Measurements from ENCODE around the gene TSACC. TPM values are rescaled to one million over a fixed set of nuclear protein-coding genes. Genes with fewer than 3 reads are reported as not detected.
"Not testable (repeated sequence)": the region's sequence is repeated elsewhere in the genome, so short reads cannot be mapped to it uniquely, and the experiment has no call there.

Gene TSACC
- total RNA-seq, 1 donor from 2014 or later: not detected

DNA sequence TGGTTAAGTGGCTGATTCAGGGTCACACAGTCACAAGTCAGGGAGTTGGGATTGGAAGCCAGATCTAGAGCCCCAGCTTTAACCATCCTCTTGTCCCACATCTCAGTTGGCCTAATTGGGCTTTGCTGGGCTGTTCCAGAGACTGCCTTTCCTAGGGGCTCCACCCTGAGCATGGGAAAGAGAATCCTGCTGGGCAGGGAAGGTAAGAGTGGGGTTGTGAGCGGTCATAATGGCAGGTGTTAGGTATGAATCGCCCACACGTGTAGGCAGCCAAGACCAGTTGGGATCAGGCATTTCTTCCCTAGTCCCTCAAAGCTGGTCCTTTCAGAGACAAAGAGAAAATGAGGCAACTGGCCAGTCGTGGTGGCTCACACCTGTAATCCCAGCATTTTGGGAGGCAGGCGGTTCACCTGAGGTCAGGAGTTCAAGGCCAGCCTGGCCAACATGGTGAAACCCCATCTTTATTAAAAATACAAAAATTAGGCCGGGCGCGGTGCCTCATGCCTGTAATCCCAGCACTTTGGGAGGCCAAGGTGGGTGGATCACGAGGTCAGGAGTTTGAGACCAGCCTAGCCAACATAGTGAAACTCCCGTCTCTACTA, 31.5 kb downstream of the TSACC start:
- intact Hi-C loops (cut with DNase I); DNase-seq (ENCODE audit: low spot score): not testable (repeated sequence)

- intact Hi-C loops (cut with DNase I): no loop called here
- no peak for DNase-seq (ENCODE audit: low spot score)
Observed at GRCh38 chr1:156371553-156372264, 33.4 kb downstream of the TSACC start.

DNA sequence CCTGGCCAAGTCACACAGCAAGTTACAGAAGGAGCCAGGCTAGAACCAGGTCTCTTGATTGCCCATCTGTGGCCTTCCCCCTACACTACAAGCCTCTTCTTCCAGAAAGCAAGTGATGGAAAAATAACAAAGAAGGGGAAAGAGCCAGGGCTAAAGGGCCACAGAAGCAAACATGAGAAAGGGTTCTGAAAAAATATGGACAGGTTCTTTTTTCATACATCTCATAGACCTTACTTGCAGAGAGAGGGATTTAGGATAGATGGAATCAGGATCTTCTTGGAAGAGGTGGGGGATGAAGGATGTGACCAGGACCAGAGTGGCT, 33.9 kb downstream of the TSACC start:
- intact Hi-C loops (cut with DNase I): no loop called here
- no peak for DNase-seq (ENCODE audit: low spot score)

DNA sequence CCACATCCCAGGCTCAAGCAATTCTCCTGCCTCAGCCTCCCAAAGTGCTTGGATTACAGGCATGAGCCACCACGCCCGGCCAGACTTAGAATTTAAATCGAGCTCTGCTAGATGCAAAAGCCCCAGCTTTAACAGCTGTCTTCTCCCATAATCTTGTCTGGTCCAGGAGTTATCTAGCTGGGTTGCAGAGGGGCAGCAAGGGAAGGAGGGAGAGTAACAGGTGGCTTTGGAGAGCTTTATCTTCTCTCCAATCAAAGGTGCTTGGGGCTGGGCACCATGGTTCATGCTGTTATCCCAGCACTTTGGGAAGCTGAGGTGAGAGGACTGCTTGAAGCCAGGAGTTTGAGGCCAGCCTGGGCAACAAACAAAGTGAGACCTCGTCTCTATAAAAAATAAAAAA, 34.5 kb downstream of the TSACC start:
- DNase-seq (ENCODE audit: low spot score): no peak
- intact Hi-C loops (cut with DNase I): no loop called here

DNA sequence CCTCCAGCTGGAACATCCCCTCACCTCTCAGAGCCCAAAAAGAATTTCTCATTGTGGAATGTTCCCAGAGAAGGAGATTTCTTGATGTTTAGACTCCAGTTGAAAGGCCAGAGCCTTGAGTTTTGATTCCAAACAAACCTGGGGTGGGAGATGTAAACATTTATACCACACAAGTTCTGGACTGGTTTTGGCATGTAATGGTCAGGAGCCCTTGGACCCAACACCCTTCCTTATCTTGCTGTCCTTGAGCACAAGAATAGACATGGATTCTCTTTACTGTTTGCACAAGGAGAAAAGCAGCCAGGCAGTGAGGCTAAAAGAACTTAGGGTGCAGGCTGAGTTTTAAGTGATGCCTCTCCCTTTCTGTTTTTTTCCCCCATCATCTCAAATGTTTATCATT, 35.2 kb downstream of the TSACC start:
- DNase-seq (ENCODE audit: low spot score): no peak
- intact Hi-C loops (cut with DNase I): no loop called here

DNA sequence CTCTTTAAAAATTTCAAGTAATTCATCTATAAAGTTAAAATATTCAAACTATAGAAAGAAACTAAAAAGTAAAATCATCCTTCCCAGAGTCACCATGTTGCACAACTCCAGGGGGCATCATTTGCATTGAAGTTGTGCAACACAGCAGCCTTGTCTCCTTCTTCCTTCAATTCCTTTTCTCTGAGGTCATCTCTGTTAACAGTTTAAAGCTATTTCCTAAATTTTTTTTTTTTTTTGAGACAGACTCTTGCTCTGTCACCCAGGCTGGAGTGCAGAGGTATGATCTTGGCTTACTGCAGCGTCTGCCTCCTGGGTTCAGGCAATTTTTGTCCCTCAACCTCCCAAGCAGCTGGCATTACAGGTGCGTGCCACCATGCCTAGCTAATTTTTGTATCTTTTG, 37.8 kb downstream of the TSACC start:
- intact Hi-C loops (cut with DNase I): no loop called here
- DNase-seq (ENCODE audit: low spot score): no peak

GRCh38 chr1:156376958-156377919, 38.9 kb downstream of the TSACC start:
- intact Hi-C loops (cut with DNase I): no loop called here
- no peak for DNase-seq (ENCODE audit: low spot score)

DNA sequence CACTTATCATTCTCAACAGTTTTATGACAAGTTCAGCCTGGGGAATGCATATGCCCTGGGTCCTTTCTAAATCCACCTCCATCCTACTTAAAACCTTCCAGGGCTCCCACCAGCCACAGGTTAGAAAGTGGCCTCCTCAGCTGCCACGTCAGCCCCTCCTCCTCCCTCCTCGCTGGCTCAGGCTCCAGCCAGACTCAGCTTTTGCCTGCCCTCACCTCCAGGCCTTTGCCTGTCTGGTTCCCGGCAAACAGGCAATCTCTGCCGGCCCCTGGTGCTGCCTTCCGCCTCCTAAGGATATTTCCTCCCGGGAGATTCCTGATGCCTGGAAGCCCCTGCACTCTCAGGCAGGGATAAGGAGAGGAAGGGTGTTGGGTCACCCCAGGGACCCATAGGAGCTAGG, 40.2 kb downstream of the TSACC start:
- intact Hi-C loops (cut with DNase I): no loop called here

DNA sequence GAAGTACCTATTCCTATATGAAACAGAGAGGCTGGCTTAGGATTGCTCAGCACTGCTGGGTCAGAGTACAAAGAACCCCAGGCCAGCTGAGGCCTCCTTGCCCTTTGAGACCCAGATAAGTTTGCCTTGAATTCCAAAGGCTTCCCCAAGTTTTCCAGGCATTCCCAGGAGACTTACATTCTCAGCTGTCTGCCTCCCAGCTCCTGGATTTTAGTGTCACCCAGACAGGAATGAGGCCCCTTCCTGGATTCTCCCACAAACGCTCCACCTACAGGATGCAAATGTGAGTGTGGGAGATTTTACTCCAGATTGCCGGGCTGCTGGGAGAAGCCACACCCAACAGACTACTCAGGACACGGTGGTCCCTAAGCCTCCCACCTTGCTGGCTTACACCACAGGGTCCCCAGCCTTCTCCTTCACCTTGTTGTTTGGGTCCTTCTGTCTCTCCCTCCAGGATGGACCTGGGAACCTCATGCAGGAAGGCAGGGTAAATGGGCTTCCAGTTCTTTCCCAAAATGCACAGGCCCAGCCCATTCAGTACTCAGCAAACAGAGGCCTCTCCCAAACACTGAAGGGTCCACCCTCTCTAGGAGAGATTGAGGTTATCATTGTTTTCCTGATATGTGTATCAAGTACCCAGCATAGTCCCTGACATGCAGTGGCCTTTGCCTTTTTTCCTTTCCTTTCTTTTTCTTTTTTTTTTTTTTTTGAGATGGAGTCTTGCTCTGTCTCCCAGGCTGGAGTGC, 41.3 kb downstream of the TSACC start:
- intact Hi-C loops (cut with DNase I): no loop called here

More for the DNA sequence above, 40.2 kb downstream of the TSACC start:
- no peak for DNase-seq (ENCODE audit: low spot score)

GRCh38 chr1:156382561-156382960, 44.2 kb downstream of the TSACC start:
- intact Hi-C loops (cut with DNase I): no loop called here
- no peak for DNase-seq (ENCODE audit: low spot score)

More for the DNA sequence above, 41.3 kb downstream of the TSACC start:
- DNase-seq (ENCODE audit: low spot score): no peak

- intact Hi-C loops (cut with DNase I): no loop called here
- no peak for DNase-seq (ENCODE audit: low spot score)
Observed at GRCh38 chr1:156383023-156383422, 44.7 kb downstream of the TSACC start.

DNA sequence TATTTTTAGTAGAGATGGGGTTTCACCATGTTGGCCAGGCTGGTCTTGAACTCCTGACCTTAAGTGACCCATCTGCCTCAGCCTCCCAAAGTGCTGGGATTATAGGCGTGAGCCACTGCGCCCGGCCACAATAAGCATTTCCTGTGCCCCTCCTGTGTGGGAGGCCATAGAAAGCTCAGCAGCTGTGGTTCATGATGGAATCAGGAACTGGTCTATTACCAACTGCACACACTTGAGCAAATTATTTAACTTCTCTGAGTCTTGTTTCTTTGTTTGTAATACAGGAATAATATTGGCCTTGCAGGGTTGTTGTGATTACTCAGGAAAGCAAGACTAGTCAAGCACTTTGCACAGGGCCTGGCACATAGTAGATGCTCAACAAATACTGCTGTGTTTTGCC, 45.7 kb downstream of the TSACC start:
- no peak for DNase-seq (ENCODE audit: low spot score)

DNA sequence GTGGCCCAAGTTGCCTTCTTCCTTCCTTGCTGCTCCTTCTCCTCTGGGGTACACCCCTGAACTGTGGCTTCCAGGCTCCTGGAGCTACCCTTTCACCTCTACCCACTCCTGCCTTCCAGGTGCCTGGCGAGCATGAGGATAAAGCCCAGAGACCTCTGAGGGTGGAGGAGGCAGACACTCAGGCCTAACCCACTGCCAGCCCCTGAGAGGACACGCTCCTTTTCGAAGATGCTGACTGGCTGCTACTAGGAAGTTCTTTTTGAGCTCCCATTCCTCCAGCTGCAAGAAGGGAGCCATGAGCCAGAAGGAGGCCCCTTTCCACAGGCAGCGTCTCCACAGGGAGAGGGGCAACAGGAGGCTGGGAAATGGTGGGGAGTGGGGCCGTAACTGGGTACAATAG, 46.3 kb downstream of the TSACC start:
- intact Hi-C loops (cut with DNase I): loop anchor here (1.0 to 2.0 kb wide), 2 partner anchors 61 to 222 kb away; no protein-coding TSS in a partner anchor
- no peak for DNase-seq (ENCODE audit: low spot score)

More for the DNA sequence above, 45.7 kb downstream of the TSACC start:
- intact Hi-C loops (cut with DNase I): loop anchor here (2.0 kb wide), 1 partner anchor 223 kb away; no protein-coding TSS in a partner anchor

- DNase-seq (ENCODE audit: low spot score): no peak
- intact Hi-C loops (cut with DNase I): loop anchor here (1.0 to 2.0 kb wide), 2 partner anchors 60 to 221 kb away; no protein-coding TSS in a partner anchor
Observed at GRCh38 chr1:156385534-156386031, 47.3 kb downstream of the TSACC start.

GRCh38 chr1:156386134-156386901, 48.0 kb downstream of the TSACC start:
- intact Hi-C loops (cut with DNase I): no loop called here
- no peak for DNase-seq (ENCODE audit: low spot score)

DNA sequence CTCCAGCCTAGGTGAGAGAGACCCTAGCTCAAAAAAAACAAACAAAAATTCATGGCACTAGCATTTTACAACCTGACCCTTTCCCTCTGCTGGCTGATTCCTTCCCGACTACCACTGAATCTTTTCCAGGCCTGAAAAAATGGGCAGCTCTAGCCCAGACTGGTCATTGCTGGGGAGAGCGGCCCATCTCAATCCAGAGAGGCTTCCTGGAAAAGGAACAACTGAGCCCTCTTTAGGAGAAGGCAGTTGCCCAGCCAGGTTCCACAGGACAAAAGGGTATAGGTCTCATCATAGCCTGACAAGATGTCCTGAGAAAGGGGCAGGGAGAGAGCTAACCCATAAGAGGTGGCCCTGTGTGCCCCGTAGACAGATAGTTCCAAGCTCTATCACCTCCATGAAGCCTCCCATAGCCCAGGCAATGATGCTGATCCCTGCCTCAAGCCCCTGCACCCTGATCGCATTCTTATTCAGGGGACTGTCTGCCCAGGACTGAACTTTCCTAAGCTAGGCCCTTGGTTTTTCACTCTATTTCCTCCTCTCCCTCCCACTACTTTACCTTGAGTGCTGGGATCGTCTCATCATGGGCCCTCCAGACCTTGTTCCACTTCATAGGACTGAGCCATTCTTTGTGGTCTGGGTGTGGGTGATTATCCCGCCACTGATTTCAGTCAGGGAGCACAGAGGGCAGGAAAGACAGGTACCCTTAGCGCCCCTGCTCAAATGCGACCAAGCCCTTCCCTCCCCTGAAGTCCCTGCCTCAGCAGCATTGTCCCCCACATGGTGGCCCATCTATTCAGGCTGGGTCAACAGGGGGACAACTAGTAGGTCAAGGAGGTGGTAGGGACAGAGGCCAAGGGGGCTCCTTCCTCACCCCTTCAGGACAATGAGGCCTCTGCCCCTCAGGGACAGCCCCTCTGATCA, 48.9 kb downstream of the TSACC start:
- intact Hi-C loops (cut with DNase I): no loop called here

DNA sequence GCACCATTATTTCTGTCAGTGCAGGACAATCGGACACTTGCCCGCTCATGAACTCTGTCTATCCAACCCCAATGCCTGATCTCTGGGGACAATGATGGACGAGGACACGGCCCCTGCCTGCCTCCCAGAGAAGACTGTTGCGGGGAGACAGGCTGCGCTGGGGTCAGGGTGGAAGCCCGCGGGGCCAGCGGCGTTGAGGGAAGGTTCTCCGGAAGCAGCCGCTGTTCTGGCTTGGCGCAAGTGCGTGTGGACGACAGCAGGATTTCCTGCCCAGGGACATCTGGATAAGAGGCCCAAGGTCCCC, 49.5 kb downstream of the TSACC start:
- intact Hi-C loops (cut with DNase I): no loop called here
- DNase-seq (ENCODE audit: low spot score): no peak

More for the DNA sequence above, 48.9 kb downstream of the TSACC start:
- DNase-seq (ENCODE audit: low spot score): no peak
